HG03108 (cell line): ENCODE results near the gene THAP2.
"Not testable (repeated sequence)": the region's sequence is repeated elsewhere in the genome, so short reads cannot be mapped to it uniquely, and the experiment has no call there.

Experiments used
- ATAC-seq: cut with Tn5 transposase; IDR thresholded peaks from one replicate; pipeline ENCODE4 v1.9.1; 2021; ENCODE audit warnings: moderate library complexity; ENCODE audit not compliant: unreplicated experiment

The THAP2 gene

GRCh38 chr12:71661977-71662530 lies 2.0 kb upstream of the THAP2 start:
- ATAC-seq: no peak

GRCh38 chr12:71662849-71663560 lies 1.1 kb upstream of the THAP2 start:
- peak; percentile 10 for ATAC-seq

DNA sequence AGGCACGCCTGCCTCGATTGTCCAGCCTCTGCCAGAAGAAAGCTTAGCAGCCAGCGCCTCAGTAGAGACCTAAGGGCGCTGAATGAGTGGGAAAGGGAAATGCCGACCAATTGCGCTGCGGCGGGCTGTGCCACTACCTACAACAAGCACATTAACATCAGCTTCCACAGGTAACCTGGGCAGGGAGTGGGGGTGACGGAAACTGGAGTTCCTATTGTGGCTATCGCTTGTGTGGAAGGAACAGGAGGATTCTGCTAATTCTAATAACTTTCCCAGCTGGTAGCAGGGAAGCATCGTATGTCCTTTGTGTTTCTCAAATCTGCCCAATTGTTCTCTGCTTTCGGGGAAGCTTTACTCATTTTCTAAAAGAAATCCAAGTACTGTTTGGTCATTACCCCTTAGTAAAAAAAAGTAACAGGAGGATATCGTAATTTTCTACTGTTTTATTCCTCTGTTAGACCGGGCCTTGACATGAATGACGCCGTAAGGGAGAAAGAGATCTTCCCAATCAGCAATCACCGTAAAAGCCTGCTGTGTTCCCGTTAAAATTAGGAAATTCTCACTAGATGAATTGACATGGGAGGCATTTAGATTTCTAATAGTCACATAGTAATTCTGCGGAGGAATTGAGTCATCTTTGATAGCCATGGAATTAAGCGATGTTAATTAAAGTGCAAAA lies 449 bp downstream of the THAP2 start:
- ATAC-seq: peak; percentile 11

GRCh38 chr12:71665090-71665463 lies 976 bp downstream of the THAP2 start:
- no peak for ATAC-seq

DNA sequence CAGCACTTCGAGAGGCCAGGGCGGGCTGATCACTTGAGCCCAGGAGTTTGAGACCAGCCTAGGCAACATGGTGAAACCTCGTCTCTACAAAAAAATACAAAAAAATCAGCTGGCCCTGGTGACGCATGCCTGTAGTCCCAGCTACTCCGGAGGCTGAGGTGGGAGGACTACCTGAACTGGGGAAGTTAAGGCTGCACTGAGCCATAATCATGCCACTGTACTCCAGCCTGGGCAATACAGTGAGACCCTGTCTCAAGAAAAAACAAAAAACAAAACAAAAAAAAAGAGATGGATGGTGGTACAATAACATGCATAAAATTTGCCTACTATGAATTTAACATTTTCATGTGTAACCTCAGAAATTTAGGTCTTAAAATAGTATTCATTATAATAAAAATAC lies 2.2 kb downstream of the THAP2 start:
- no peak for ATAC-seq

DNA sequence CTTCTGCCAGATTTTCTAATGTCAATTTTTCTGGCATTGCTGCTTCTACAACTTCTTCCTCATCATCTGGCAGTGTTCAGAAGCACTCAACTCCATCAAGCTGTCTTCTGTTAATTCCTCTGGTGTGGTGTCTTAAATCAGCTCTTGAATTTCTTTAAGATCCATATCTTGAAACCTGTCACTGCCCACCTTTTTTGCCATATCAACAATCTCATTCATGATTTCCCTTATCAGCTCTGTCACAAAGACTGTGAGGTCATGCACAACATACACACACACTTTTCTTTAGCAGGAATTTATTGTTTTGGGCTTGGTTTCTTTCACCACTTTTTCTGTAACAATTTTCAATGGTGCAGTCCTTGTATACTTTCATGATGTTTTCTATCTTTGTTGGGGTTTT lies 7.2 kb downstream of the THAP2 start:
- ATAC-seq: no peak

DNA sequence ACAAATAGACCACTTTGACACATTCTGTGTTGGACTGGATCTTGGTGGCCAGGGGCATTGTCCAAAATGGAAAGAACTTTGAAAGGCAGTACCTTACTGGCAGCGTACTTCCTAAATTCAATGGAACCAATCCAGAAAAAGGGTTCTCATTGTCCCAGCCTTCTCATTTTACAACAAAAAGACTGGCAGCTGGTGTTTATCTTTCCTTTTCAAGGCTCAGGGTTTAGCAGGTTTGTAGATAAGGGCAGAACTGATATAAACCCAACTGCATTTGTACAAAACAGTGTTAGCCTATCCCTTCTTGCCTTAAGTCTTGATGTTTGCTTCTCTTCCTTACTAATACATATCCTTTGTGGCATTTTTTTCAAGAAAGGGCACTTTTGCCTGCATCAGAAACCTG lies 7.7 kb downstream of the THAP2 start:
- no peak for ATAC-seq

DNA sequence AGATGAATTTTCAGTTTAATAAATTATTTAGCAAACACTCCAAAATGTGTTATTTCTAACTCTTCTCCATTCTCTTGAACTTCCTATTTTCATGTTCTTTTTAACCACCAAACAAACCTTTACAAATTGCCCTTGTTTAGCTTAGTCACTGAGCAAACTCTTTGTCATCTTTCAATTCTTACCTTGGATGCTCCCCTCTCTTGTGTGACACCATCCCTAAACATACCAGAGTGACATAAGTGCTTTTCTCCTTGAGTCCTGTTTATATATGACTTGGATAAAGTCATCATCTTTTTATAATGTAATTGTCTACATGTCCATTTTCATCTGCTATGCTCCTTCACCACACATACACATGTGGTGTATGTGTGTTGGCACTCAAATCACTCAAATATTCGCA lies 18.4 kb downstream of the THAP2 start:
- no peak for ATAC-seq

DNA sequence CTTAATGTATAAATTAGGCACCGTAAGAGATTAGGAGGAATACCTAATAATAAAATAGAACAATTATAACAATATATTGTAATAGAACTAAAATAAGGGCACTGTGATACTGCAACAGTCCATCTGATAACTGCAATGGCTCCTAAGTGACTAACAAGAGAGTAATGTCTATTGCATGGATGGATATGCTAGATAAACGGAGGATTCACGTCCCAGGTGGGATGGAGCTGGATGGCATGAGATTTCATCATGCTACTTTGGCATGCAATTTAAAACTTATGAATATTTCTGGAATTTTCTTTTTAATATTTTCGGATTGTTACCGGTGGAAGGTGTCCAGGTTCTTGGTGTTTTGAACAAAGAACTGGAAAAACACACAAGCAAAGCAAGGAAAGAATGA lies 19.5 kb downstream of the THAP2 start:
- ATAC-seq: no peak

DNA sequence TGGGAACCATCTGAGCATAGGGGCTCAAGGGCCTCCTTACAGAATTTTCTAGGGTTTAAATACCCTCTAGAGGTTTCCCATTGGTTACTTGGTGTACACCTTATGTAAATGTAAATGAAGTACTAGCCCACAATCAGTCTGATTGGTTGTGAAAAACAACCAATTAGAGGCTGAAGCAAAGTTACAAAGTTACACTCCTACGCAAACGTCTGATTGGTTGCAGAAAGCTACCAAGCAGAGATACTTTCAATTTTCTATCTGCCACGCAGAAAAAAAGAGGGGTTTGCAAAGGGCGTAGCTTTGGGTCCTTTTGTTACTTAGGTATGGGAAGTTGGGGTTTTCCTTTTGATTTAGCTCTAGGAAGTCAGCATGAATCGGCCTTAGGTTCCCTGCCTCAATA lies 20.0 kb downstream of the THAP2 start:
- ATAC-seq: no peak

GRCh38 chr12:71685312-71685906 lies 21.3 kb downstream of the THAP2 start:
- no peak for ATAC-seq

- peak; percentile 89 for ATAC-seq
These were observed 22.0 kb downstream of the THAP2 start, which contains the start of gene TMEM19 for GRCh38 chr12:71685914-71686657. Gene TMEM19, plus strand, starts transcription at chr12:71686082. Its CDS starts 599 bp downstream, at chr12:71686681.

DNA sequence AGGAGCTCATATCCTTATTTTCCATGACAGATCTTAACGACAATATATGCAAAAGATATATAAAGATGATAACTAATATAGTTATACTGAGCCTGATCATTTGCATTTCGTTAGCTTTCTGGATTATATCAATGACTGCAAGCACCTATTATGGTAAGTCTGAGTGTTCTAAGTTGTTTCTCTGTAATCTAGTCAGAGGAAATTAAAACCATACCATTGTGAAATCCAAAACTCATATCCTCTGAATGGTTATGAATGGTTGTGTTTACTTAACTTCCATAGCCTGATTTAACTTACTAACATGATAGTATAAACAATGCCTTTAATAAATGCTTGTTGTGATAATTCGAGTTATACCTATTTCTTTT lies 22.5 kb downstream of the THAP2 start:
- no peak for ATAC-seq

DNA sequence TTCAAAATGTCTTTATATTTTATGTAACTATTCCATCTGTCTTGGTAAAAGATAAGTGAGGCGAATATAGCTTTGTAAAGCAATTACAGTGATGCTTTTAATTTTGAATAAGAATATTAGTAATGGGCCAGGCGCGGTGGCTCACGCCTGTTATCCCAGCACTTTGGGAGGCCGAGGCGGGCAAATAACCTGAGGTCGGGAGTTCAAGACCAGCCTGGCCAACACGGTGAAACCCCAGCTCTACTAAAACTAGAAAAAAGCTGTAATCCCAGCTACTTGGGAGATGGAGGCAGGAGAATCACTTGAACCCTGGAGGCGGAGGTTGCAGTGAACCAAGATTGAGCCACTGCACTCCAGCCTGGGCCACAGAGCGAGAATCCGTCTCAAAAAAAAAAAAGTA lies 23.1 kb downstream of the THAP2 start:
- ATAC-seq: not testable (repeated sequence)

DNA sequence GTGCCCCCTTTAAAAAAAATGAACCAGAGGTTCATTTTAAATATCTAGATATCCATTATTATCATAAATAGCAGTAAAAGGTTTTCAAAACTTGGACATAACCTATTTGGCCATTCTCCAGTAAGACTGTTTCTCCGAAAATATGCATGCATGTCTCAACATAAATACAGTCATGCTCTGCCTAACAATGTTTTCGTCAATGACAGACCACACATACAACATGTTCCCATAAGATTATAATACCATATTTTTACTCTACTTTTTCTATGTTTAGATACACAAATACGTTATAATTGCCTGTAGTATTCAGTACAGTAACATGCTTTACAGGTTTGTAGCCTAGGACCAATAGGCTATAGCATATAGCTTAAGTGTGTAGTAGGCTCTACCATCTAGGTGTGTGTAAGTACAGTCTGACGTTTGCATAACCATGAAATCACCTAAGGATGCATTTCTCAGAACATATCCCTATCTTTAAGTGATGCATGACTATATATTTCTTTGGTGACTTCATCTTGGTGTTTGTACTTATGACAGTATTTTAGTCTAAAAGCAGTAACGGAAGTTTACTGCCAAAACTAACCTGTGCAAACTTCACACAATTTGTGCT lies 25.0 kb downstream of the THAP2 start:
- ATAC-seq: no peak

GRCh38 chr12:71691504-71692129 lies 27.5 kb downstream of the THAP2 start:
- ATAC-seq: no peak

DNA sequence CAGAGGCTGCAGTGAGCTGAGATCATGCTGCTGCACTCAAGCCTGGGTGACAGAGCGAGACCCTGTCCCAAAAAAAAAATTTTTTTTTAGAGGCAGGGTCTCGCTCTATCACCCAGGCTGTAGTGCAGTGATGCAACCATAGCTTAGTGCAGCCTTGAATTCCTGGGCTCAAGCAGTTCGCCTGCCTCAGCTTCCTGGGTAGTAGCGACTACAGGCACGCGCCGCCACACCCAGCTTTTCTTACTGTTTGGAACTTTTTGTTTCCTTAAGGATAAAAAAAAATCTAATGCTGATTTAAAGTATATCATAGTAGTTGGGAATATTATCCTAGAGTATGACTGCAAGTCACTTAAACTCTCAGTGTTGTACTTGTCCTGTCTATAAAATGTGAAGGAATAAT lies 29.0 kb downstream of the THAP2 start:
- ATAC-seq: no peak

DNA sequence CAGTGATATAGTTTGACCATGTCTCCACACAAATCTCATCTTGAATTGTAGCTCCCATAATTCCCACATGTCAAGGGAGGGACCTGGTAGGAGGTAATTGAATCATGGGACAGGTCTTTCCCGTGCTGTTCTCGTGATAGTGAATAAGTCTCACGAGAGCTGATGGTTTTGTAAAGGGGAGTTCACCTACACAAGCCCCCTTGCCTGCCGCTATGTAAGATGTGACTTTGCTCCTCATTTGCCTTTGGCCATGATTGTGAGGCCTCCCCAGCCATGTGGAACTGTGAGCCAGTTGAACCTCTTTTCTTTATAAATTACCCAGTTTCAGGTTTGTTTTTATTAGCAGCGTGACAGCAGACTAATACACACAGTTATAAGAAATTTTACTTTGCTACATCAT lies 29.6 kb downstream of the THAP2 start:
- ATAC-seq: not testable (repeated sequence)

GRCh38 chr12:71694099-71694820 lies 30.2 kb downstream of the THAP2 start:
- peak; percentile 82 for ATAC-seq

DNA sequence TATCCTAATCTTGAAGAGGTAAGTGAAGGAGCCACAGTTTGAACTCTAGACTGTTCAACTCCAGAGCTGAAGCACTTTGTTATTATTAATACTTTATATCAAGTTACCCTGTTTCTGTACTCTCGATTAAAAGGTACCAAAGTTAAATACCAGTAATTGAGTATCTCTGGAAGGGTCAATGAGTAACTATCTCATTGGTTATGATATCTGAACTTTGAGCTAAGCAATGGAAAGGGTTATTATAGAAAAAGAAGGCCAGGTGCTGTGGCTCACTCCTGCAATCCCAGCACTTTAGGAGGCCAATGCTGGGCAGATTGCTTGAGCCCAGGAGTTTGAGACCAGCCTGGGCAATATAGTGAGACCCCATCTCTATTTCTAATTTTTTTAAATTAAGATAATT lies 31.7 kb downstream of the THAP2 start:
- ATAC-seq: no peak
